Lower lobe of right lung (tissue), 2 donors: ENCODE data around the gene TEC. TPM values are rescaled to one million over a fixed set of nuclear protein-coding genes. Genes with fewer than 3 reads are reported as not detected.
"Not testable (repeated sequence)": the region's sequence is repeated elsewhere in the genome, so short reads cannot be mapped to it uniquely, and the experiment has no call there.

Source experiments
- ATAC-seq, 2 donors: fragments of 200-7000 bp; cut with Tn5 transposase; one replicate each; pipeline ENCODE4 v1.9.1; 2020 to 2022; ENCODE audit warnings: mild to moderate bottlenecking in 2 of 2, moderate library complexity in 2 of 2
- DNase-seq: peaks from one replicate; pipeline ENCODE4 v3.0.0-alpha.2; 2020
- H3K27ac ChIP-seq: fragments of 200-600 bp; one replicate; pipeline ENCODE4 v1.8.0; 2022
- H3K27me3 ChIP-seq: fragments of 200-600 bp; one replicate; pipeline ENCODE4 v1.8.0; 2022; ENCODE audit warnings: low read depth
- H3K36me3 ChIP-seq: fragments of 200-600 bp; one replicate; pipeline ENCODE4 v1.8.0; 2022; ENCODE audit warnings: mild to moderate bottlenecking
- H3K4me1 ChIP-seq: fragments of 200-600 bp; one replicate; pipeline ENCODE4 v1.8.0; 2022
- H3K4me3 ChIP-seq: fragments of 200-600 bp; one replicate; pipeline ENCODE4 v1.8.0; 2022; ENCODE audit warnings: mild to moderate bottlenecking
- H3K9me3 ChIP-seq: fragments of 200-600 bp; one replicate; pipeline ENCODE4 v1.8.0; 2022
- intact Hi-C: fragments of 100-400 bp; cut with DNase I; formaldehyde crosslinking; loops from one replicate; pipeline ENCODE4 v1.11.0; 2022
- total RNA-seq: library from RNA; stranded (reverse); fragmentation: NEBNext Ultra II Directional; extraction: Animal tissue kit (Norgen Biotek cat#: 25700); gene quantifications from one replicate; pipeline ENCODE4 v1.2.1, GENCODE V29; 2021
- TF ChIP-seq, protein P1 (sequence below): fragments of 200-600 bp; IDR thresholded peaks from one replicate; pipeline ENCODE4 v1.8.0; 2022; ENCODE audit warnings: antibody characterized with exemption, mild to moderate bottlenecking
- donor health status: DM: no; HTN: yes; CAD: no; lungs with severe emphysema.

The TEC gene
- total RNA-seq, 1 donor from 2014 or later: 7.4 TPM

DNA sequence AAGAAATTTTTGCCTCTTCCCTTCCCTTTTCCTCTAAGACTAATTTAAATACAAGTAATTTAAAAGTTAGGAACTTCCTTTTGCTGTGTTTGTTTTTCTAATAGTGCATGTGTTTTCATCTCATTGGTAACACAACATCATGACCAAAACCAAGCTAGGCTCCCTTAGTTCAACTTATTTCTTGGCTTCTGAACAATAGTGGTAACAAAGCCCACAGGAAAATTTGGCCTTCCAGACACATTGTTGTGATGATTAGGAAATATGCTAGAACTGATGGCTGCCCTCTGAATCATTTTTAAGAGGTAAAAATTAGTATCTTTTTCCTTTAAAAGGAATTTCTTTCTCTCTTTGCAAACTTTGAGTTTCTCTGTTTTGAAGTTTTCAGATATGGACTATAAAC, 25.5 kb upstream of the TEC start:
- DNase-seq: no peak
- Histone ChIP-seq H3K4me3 (no peak overlapping the region), H3K36me3 (no peaks in the 10 kb centered on the region), H3K9me3 (no peaks in the 10 kb centered on the region), H3K27ac (no peak overlapping the region), H3K4me1 (no peaks in the 10 kb centered on the region), H3K27me3 (no peaks in the 10 kb centered on the region)
- intact Hi-C loops: no loop called here
- no peak for ATAC-seq
- TF ChIP-seq, protein P1, sequence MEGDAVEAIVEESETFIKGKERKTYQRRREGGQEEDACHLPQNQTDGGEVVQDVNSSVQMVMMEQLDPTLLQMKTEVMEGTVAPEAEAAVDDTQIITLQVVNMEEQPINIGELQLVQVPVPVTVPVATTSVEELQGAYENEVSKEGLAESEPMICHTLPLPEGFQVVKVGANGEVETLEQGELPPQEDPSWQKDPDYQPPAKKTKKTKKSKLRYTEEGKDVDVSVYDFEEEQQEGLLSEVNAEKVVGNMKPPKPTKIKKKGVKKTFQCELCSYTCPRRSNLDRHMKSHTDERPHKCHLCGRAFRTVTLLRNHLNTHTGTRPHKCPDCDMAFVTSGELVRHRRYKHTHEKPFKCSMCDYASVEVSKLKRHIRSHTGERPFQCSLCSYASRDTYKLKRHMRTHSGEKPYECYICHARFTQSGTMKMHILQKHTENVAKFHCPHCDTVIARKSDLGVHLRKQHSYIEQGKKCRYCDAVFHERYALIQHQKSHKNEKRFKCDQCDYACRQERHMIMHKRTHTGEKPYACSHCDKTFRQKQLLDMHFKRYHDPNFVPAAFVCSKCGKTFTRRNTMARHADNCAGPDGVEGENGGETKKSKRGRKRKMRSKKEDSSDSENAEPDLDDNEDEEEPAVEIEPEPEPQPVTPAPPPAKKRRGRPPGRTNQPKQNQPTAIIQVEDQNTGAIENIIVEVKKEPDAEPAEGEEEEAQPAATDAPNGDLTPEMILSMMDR: no peak

DNA sequence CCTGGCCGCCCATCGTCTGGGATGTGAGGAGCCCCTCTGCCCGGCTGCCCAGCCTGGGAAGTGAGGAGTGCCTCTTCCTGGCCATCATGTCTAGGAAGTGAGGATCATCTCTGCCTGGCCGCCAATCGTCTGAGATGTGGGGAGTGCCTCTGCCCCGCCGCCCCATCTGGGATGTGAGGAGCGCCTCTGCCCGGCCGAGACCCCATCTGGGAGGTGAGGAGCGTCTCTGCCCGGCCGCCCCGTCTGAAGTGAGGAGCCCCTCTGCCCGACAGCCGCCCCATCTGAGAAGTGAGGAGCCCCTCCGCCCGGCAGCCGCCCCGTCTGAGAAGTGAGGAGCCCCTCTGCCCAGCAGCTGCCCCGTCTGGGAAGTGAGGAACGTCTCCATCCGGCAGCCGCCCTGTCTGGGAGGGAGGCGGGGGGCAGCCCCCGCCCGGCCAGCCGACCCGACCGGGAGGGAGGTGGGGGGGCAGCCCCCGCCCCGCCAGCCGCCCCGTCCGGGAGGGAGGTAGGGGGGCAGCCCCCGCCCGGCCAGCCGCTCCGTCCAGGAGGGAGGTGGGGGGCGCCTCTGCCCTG, 22.7 kb upstream of the TEC start:
- H3K27me3 ChIP-seq, intact Hi-C loops, ATAC-seq, H3K4me1 ChIP-seq, DNase-seq, H3K27ac ChIP-seq, H3K4me3 ChIP-seq, H3K9me3 ChIP-seq, H3K36me3 ChIP-seq: not testable (repeated sequence)

DNA sequence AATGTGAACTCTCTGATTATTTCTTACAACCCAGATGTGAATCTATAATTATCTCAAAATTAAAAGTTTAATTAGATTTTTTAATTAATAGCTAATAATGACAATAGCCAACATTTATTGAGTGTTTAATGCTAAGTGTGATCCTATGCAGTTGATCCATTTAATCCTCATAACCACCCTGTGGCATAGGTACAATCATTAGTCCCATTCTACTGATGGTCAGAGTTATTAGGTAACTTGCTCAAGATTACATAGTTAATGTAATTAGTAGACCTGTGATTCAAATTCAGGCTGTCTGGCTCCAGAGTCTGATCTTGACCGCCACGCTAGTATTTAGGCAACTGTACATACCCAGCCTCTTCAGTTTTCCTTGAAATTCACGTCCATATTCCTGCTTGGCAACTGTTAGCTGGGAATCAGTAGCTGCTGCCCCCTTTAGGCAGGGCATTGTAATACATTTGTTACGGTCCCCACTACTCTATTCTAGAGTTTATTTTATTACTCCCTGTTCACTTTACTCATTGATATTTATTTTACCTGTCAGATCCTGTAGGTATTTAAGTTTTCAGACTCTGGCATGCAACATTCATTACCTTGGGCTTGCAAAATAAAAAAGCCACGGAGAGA, 20.6 kb upstream of the TEC start:
- DNase-seq (no peak), ATAC-seq (peak; percentile 70 to 72)
- TF ChIP-seq, protein P1: peak; percentile 61
- H3K4me3 ChIP-seq: no peak overlapping the region
- no peak overlapping the region for H3K27ac ChIP-seq
- H3K4me1 ChIP-seq: no peaks in the 10 kb centered on the region
- no peaks in the 10 kb centered on the region for H3K27me3 ChIP-seq
- no peaks in the 10 kb centered on the region for H3K9me3 ChIP-seq
- intact Hi-C loops: no loop called here
- H3K36me3 ChIP-seq: no peaks in the 10 kb centered on the region

DNA sequence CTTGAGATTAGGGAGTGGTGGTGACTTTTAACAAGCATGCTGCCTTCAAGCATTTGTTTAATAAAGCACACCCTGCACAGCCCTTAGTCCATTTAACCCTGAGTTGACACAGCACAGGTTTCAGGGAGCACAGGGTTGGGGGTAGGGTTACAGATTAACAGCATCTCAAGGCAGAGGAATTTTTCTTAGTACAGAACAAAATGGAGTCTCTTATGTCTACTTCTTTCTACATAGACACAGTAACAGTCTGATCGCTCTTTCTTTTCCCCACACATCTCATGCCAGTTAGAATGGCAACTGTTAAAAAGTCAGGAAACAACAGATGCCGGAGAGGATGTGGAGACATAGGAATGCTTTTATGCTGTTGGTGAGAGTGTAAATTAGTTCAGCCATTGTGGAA, 16.4 kb upstream of the TEC start:
- DNase-seq, H3K36me3 ChIP-seq, H3K27ac ChIP-seq, H3K4me3 ChIP-seq, intact Hi-C loops, H3K9me3 ChIP-seq, H3K4me1 ChIP-seq, ATAC-seq, H3K27me3 ChIP-seq: not testable (repeated sequence)

DNA sequence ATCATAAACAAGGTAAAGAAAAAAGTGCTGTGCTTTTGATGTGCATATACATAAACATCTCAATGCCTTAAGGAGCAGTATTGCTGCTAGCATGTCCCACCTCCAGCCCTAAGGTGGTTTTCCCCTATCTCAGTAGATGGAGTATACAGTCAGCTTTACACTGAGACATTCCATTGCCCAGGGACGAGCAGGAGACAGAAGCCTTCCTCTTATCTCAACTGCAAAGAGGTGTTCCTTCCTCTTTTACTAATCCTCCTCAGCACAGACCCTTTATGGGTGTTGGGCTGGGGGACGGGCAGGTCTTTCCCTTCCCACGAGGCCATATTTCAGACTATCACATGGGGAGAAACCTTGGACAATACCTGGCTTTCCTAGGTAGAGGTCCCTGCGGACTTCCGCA, 16.0 kb upstream of the TEC start:
- H3K4me3 ChIP-seq, H3K4me1 ChIP-seq, H3K27me3 ChIP-seq, H3K36me3 ChIP-seq, H3K27ac ChIP-seq, intact Hi-C loops, DNase-seq, ATAC-seq, H3K9me3 ChIP-seq: not testable (repeated sequence)

DNA sequence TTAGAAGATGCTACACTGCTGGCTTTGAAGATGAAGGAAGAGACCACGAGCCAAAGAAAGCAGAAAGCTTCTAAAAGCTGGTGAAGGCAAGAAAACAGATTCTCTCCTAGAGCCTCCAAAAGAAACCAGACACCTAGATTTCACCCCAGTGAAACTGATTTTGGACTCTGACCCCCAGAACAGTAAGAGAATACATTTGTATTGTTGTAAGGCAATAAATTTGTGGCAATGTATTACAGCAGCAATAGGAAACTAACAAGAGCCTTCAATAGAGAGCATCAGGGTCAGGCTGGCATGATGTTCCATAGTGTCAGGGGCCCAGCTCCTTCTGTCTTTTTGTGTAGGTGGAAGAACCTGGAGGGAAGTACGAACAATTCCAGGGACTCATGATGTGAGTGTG, 6.0 kb upstream of the TEC start:
- no peaks in the 10 kb centered on the region for H3K36me3 ChIP-seq
- H3K4me3 ChIP-seq: no peak overlapping the region
- intact Hi-C loops: no loop called here
- H3K27ac ChIP-seq: no peak overlapping the region
- no peak for ATAC-seq
- no peak for DNase-seq
- TF ChIP-seq, protein P1: no peak
- H3K4me1 ChIP-seq: peaks cover 3% of the 10 kb centered on the region
- peaks cover 3% of the 10 kb centered on the region for H3K9me3 ChIP-seq
- H3K27me3 ChIP-seq: no peaks in the 10 kb centered on the region

DNA sequence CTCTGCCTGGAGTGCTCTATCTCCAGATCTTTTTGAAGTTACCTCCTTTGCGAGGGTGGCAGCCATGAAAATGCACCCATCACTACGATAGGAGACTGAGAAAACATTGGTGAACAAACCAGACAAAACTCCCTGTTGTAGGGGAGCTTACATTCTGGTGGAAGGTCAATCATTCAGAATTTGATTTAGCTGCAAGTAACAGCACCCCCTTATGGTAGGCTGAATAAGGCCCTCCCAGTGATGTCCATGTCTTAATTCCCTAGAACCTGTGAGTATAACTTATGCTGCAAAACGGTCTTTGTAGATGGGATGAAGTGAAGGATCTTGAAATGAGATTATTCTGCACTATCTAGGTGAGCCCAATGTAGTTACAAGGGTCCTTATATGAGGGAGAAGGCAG, 5.6 kb upstream of the TEC start:
- Histone ChIP-seq H3K9me3 (peaks cover 3% of the 10 kb centered on the region), H3K27ac (no peak overlapping the region), H3K4me3 (no peak overlapping the region), H3K4me1 (peaks cover 8% of the 10 kb centered on the region), H3K36me3 (no peaks in the 10 kb centered on the region), H3K27me3 (no peaks in the 10 kb centered on the region)
- intact Hi-C loops: no loop called here
- DNase-seq: no peak
- TF ChIP-seq, protein P1: peak; percentile 60
- ATAC-seq: peak; percentile 58 to 77
